HepG2 (cell line): ENCODE results near the gene MAB21L4. TPM values are rescaled to one million over a fixed set of nuclear protein-coding genes. Genes with fewer than 3 reads are reported as not detected.

Experiments
- BORCS8-MEF2B ChIP-seq: sonication (generic); formaldehyde crosslinking; IDR thresholded peaks from 2 replicates; pipeline ENCODE4 v1.8.0; 2022; ENCODE audit warnings: mild to moderate bottlenecking, missing genetic modification reagents
- GMEB2 ChIP-seq: IDR thresholded peaks from 2 replicates; pipeline ENCODE4 v1.6.1; 2016; ENCODE audit warnings: missing biosample characterization, missing genetic modification reagents, low read depth
- PITX1 ChIP-seq: sonication (generic); formaldehyde crosslinking; IDR thresholded peaks from 2 replicates; pipeline ENCODE4 v1.5.1; 2020; ENCODE audit warnings: mild to moderate bottlenecking, missing genetic modification reagents
- RBM39 ChIP-seq: fragments of 200-400 bp; formaldehyde crosslinking; IDR thresholded peaks from one replicate; pipeline ENCODE4 v1.6.1; 2018; ENCODE audit warnings: antibody characterized with exemption, mild to moderate bottlenecking, low read depth, low read length; ENCODE audit not compliant: poor library complexity, severe bottlenecking
- REPIN1 ChIP-seq: sonication (generic); formaldehyde crosslinking; IDR thresholded peaks from 2 replicates; pipeline ENCODE4 v1.8.0; 2022; ENCODE audit warnings: missing genetic modification reagents, low read depth, mild to moderate bottlenecking, borderline replicate concordance
- SIN3B ChIP-seq: fragments of 150-350 bp; IDR thresholded peaks from 2 replicates; pipeline ENCODE4 v1.6.1; 2014; ENCODE audit warnings: low read length
- ZNF280B ChIP-seq: sonication (generic); formaldehyde crosslinking; IDR thresholded peaks from 2 replicates; pipeline ENCODE4 v1.5.0; 2020; ENCODE audit warnings: missing genetic modification reagents, mild to moderate bottlenecking, borderline replicate concordance
- ZNF841 ChIP-seq: sonication (generic); formaldehyde crosslinking; IDR thresholded peaks from 2 replicates; pipeline ENCODE4 v1.8.1; 2023; ENCODE audit warnings: missing genetic modification reagents, borderline replicate concordance
- polyA plus RNA-seq, 8 experiments: library from polyadenylated mRNA; depleted of rRNA in 3 of 8; stranded (reverse) in 7 of 8; unstranded in 1 of 8; fragments of >200 nt; fragmentation: Illumina TruSeq in 4 of 8; extraction: Trizol in 4 of 8; gene quantifications; 2 replicates each; pipeline versions ENCODE4 v1.2.1 to v1.2.3, GENCODE V29; 2011 to 2016; ENCODE audit warnings: low read depth in 4 of 8, missing spikeins in 1 of 8, mixed read lengths in 1 of 8; ENCODE audit not compliant: insufficient read depth in 1 of 8
- total RNA-seq, 5 experiments: library from RNA; depleted of rRNA; stranded (reverse); fragments of >200 nt; fragmentation: Illumina TruSeq; extraction: Trizol; gene quantifications; 2 replicates each; pipeline ENCODE4 v1.2.3, GENCODE V29; 2016; ENCODE audit warnings: low read depth in 1 of 5
- TF ChIP-seq, protein P1 (sequence below): sonication (generic); formaldehyde crosslinking; IDR thresholded peaks from 2 replicates; pipeline ENCODE4 v1.4.0; 2020; ENCODE audit warnings: missing genetic modification reagents
- TF ChIP-seq, protein P2 (sequence below), 2 experiments: fragments of 450-650 bp in 1 of 2; sonication (generic) in 1 of 2; formaldehyde crosslinking in 1 of 2; IDR thresholded peaks; 2 replicates each; pipeline versions ENCODE4 v1.6.1 to v1.8.0; 2016 to 2022; ENCODE audit warnings: antibody characterized with exemption in 1 of 2, mild to moderate bottlenecking in 1 of 2, missing genetic modification reagents in 1 of 2
- TF ChIP-seq, protein P3 (sequence below): IDR thresholded peaks from 2 replicates; pipeline ENCODE4 v1.6.1; 2016; ENCODE audit warnings: missing genetic modification reagents, missing compliant biosample characterization

MAB21L4 gene
- total and polyA plus RNA-seq, 2 of the 13 experiments (the other 11 are each of a cell fraction or from before 2014, with no cell fraction given) = 3.0 to 14.0 TPM

DNA sequence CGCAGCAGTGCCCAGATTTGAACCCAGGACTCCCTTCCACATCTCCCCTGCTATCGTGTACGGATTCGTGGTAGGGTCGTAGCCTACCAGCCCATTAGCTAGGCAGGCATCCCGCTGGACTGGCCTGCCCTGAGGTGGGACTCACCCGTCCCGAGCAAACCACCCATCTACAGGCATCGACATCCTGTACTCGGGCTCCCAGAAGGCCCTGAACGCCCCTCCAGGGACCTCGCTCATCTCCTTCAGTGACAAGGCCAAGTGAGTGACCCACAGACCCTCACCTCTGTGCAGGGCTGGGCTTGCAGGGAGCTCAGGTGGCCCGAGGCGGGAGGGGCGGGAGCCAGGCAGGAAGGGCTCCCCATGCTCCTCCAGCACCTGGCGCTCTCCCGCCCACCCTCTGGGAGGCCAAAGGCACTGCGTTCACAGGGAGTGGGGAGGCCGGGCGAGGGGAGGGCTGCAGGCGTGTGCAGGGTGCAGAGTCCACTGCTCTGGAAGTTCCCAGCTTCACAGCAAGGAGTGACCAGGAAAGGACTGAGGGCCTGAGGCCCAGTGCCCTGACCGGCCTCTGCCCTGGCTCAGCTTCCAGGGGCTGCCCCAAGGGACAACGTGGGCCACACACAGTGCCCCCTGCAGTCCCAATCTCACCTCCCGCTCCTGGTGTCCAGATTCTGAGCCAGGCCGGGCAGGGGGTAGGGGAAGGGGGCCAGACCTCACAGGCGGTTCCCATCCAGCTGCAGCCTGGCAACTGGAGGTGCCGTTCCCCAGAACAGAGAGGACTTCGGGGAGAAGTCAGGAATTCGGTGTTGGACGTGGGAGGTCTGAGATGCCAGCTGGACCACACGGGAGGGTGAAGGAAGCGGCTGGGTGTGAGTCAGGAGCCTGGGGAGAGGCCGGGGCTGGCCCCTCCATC, 21.9 kb downstream of the MAB21L4 start (continued):
- TF ChIP-seq ZNF280B (CRISPR knock-in tag) (peak; percentile 66; the same call in 1 of the 2 replicates), GMEB2 (CRISPR knock-in tag) (no peak), BORCS8-MEF2B (peak; percentile 78; the same call in 1 of the 2 replicates), ZNF841 (CRISPR knock-in tag) (no peak), PITX1 (CRISPR knock-in tag) (peak; percentile 91), REPIN1 (CRISPR knock-in tag) (peak; percentile 85; the same call in 1 of the 2 replicates), RBM39 (peak; percentile 90), SIN3B (no peak)
- TF ChIP-seq, protein P1, sequence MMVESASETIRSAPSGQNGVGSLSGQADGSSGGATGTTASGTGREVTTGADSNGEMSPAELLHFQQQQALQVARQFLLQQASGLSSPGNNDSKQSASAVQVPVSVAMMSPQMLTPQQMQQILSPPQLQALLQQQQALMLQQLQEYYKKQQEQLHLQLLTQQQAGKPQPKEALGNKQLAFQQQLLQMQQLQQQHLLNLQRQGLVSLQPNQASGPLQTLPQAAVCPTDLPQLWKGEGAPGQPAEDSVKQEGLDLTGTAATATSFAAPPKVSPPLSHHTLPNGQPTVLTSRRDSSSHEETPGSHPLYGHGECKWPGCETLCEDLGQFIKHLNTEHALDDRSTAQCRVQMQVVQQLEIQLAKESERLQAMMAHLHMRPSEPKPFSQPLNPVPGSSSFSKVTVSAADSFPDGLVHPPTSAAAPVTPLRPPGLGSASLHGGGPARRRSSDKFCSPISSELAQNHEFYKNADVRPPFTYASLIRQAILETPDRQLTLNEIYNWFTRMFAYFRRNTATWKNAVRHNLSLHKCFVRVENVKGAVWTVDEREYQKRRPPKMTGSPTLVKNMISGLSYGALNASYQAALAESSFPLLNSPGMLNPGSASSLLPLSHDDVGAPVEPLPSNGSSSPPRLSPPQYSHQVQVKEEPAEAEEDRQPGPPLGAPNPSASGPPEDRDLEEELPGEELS (CRISPR knock-in tag) = peak; percentile 75
- TF ChIP-seq, protein P2, sequence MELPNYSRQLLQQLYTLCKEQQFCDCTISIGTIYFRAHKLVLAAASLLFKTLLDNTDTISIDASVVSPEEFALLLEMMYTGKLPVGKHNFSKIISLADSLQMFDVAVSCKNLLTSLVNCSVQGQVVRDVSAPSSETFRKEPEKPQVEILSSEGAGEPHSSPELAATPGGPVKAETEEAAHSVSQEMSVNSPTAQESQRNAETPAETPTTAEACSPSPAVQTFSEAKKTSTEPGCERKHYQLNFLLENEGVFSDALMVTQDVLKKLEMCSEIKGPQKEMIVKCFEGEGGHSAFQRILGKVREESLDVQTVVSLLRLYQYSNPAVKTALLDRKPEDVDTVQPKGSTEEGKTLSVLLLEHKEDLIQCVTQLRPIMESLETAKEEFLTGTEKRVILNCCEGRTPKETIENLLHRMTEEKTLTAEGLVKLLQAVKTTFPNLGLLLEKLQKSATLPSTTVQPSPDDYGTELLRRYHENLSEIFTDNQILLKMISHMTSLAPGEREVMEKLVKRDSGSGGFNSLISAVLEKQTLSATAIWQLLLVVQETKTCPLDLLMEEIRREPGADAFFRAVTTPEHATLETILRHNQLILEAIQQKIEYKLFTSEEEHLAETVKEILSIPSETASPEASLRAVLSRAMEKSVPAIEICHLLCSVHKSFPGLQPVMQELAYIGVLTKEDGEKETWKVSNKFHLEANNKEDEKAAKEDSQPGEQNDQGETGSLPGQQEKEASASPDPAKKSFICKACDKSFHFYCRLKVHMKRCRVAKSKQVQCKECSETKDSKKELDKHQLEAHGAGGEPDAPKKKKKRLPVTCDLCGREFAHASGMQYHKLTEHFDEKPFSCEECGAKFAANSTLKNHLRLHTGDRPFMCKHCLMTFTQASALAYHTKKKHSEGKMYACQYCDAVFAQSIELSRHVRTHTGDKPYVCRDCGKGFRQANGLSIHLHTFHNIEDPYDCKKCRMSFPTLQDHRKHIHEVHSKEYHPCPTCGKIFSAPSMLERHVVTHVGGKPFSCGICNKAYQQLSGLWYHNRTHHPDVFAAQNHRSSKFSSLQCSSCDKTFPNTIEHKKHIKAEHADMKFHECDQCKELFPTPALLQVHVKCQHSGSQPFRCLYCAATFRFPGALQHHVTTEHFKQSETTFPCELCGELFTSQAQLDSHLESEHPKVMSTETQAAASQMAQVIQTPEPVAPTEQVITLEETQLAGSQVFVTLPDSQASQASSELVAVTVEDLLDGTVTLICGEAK (IDR thresholded peaks at IDR 0.05) = no peak
- TF ChIP-seq, protein P2 (CRISPR knock-in tag; IDR thresholded peaks at IDR 0.05) = peak; percentile 95
- TF ChIP-seq, protein P3, sequence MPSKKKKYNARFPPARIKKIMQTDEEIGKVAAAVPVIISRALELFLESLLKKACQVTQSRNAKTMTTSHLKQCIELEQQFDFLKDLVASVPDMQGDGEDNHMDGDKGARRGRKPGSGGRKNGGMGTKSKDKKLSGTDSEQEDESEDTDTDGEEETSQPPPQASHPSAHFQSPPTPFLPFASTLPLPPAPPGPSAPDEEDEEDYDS (CRISPR knock-in tag) = peak; percentile 86
